GM21619 (cell line): ENCODE measurements around the gene NOTCH4.

Experiments used
- ATAC-seq: cut with Tn5 transposase; IDR thresholded peaks from one replicate; pipeline ENCODE4 v1.9.1; 2021; ENCODE audit not compliant: unreplicated experiment

The NOTCH4 gene

DNA sequence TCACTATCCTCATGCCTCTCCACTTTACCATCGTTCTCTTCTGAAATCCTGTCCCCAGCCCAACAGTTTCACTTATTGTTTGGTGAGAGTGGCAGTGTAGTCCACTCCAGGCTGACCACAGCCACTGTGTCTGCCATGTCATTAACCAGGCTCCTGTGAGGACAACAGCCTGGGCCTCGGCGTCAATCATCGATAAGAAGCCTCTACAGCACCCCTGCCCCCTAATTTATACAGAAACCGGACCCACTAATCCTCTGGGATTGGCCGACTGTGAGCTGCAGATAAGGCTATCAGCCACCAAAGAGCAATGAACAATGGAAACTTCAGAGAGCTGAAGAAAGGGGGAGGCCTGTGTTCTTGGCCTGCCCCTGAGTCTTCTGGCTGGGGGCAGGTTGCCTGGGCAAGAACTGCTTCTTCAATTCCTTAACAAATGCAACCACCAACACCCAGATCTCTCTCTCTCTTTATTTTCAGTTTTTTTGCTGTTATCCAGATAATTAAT lies 56.1 kb downstream of the NOTCH4 start:
- ATAC-seq = no peak

DNA sequence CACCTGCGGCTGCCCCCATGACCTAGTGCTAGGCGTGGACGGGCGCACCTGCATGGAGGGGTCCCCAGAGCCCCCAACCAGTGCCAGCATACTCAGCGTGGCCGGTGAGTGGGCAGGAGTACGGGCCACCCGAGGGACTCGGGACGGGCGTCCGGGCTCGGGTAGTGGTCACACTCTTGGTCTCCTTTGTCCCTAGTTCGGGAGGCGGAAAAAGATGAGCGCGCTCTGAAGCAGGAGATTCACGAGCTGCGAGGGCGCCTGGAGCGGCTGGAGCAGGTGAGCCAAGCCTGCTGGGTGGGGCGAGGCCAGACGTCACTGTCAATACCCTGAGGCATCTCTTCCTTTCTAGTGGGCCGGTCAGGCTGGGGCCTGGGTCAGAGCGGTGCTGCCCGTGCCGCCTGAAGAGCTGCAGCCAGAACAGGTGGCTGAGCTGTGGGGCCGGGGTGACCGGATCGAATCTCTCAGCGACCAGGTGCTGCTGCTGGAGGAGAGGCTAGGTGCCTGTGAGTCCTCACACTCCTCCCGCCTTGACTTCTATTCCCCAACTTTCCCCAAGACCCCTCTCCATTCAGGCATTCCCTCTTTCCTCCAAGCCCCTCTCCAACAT lies 56.6 kb downstream of the NOTCH4 start:
- no peak for ATAC-seq

DNA sequence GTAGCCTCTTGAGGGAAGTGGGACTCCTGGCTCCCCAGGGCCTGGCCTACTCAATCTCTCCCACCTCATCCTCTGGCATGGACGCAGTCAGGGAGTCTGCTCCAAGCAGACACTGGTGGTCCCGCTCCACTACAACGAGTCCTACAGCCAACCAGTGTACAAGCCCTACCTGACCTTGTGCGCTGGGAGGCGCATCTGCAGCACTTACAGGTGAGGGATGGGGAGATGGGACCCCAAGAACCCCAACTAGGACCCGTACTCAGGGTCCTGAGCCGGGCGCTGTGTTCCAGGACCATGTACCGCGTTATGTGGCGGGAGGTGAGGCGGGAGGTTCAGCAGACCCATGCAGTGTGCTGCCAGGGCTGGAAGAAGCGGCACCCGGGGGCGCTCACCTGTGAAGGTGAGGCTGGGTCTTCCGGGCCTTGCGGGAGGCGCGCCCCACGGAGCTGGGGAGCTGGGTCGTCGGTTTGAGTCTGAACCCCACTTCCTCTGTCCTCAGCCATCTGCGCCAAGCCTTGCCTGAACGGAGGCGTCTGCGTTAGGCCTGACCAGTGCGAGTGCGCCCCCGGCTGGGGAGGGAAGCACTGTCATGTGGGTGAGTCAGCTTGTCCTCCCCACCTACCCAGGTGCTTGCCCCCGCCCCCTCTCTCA lies 57.3 kb downstream of the NOTCH4 start:
- ATAC-seq = no peak

DNA sequence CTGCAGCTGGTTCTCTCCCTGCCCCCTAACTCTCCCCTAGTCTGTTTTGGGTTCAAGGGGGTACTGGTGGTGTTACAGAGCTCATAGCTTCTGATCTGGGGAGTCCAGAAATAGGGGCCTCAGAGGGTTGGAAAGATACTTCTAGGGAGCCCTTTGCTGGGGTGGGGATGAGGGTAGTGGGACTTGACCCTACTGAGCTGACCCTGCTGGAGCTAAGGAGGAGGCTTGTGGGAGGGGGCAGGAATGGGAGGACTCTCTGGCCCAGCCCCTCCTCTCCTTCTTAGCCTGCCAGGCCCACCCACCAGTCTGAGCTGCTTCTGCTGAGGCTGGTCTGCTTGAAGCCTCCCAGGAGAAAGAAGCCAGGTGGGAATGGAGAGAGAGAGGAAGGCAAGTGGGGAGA lies 59.6 kb downstream of the NOTCH4 start, which contains the start of gene EGFL8:
Gene EGFL8, plus strand, starts transcription at position 301 of the 400 bp plus-strand sequence. CDS start 1,571 bp downstream, outside the sequence.
- ATAC-seq = no peak

DNA sequence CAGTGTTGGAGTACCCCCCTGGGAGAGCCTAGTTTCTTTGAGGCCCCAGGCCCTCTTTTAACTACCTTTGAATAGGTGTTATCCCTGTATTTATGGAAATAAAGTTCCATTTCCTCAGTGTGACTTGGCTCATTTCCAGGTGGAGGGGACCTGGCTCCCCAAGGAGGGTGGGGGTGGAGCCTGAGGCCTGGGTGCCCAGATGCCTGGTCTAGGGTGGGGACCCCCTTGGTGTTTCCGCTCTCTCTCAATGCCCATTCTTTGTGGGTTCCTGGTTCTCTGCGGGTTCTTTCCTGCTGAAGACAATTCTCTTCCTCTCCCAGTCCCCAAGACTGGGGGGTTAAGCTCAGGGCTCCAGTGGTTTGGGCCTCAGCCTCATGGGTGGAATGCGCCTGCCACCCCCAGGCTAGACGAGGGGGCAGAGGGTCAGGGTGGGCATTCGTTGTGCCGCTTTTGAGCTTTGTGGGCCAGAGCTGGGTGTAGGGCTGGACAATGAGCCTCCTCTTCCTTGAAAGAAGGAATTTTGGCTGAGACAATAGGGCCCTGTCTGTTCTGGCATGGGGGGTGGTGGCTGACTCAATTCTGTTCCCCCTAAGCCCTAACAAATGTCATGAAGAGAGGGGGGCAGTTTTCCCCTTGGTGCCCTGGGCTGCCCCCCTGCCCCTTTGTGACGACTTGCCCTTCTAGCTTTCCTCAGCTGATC lies 60.2 kb downstream of the NOTCH4 start:
- ATAC-seq = no peak

DNA sequence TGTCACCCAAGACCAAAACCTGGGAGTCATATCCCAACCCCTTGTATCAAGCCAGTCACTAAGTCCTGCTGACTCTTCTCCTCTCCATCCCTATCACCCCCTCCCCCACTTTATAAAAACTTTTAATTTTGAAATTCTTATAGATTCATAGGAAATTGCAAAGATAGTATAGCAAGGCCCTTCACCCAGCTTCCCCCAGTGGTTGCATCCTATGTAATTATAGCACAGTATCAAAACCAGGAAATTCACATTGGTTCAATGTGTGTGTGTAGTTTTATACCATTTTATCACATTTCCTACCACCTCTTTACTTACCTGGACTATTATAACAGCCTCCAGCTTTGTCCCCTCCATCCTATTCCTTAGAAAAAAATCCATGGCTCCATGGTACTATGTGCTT lies 65.8 kb downstream of the NOTCH4 start:
- ATAC-seq = no peak

DNA sequence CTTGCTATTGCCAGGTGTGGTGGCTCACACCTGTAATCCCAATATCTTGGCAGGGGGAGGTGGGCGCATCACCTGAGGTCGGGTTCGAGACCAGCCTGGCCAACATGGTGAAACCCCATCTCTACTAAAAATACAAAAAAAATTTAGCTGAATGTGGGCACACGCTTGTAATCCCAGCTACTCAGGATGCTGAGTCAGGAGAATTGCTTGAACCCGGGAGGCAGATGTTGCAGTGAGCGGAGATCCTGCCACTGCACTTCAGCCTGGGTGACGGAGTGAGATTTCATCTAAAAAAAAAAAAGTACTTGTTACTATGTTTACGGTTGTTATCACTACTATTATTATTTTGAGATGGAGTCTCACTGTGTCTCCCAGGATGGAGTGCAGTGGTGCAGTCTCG lies 67.0 kb downstream of the NOTCH4 start:
- no peak for ATAC-seq

DNA sequence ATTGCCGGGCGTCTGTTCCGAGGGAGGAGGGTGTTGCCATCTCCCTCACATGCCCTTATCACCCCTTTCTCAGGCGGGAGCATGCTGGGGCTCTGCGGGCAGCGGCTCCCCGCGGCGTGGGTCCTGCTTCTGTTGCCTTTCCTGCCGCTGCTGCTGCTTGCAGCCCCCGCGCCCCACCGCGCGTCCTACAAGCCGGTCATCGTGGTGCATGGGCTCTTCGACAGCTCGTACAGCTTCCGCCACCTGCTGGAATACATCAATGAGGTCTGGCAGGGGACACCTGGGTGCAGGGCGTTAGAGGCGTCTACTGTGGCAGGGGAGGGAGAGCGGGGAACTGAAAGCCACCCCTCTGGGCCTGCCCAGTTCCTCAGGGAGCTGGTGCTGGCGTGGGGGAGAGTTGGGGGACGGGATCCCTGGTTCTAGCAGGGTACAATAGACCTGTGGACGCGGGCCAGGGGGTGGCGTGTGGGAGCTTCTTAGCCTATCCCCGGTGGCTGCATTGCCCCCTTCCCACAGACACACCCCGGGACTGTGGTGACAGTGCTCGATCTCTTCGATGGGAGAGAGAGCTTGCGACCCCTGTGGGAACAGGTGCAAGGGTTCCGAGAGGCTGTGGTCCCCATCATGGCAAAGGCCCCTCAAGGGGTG lies 69.2 kb downstream of the NOTCH4 start:
- no peak for ATAC-seq

DNA sequence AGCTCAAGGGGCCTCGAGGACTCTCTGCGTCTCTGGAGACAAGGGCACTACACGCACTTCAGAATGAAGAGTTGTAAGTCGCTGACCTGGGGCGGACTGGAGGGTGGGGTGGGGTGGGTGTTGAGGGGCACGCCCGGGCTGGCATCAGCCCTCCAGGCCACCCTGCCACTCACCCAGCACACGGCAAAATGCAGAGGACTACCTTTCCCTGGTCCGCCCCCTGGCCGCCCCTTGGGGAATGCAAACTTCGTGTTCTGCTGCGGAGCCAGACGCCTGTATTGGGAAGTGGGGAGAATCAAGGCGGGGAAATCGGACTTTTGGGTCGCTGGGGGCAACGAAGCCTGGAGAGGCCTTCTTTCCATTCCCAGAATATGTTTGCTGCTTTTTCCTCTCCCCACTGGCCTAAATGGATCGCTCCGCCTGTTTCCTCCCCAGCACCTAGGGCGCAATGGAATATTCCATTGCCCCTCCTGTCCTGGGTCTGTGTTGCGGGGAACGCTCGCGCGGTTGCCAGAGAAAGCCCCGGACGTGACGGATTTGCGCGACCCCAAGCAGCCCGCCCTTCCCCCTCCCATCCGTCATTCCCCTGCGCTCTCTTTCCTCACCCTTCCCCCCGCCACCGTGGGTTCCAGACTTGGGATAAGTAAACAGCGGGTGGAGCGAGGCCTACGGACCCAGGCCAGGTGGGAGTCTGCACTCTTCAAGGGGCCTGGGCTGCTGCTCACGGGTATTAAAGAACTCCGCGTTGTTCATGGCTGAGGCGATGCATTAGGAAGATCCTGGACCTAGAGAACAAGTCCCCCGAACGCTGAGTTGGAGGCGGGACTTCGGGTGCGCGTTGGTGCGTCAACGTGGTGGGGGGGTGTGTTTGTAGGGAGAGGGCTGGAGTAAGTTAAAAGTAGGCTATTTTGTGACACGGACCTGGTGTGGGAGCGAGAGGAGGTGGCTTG lies 70.0 kb downstream of the NOTCH4 start, which contains the start of gene PPT2:
Gene PPT2, plus strand, starts transcription at position 578 of the 950 bp plus-strand sequence. CDS start 454 bp downstream, outside the sequence.
- ATAC-seq = no peak

DNA sequence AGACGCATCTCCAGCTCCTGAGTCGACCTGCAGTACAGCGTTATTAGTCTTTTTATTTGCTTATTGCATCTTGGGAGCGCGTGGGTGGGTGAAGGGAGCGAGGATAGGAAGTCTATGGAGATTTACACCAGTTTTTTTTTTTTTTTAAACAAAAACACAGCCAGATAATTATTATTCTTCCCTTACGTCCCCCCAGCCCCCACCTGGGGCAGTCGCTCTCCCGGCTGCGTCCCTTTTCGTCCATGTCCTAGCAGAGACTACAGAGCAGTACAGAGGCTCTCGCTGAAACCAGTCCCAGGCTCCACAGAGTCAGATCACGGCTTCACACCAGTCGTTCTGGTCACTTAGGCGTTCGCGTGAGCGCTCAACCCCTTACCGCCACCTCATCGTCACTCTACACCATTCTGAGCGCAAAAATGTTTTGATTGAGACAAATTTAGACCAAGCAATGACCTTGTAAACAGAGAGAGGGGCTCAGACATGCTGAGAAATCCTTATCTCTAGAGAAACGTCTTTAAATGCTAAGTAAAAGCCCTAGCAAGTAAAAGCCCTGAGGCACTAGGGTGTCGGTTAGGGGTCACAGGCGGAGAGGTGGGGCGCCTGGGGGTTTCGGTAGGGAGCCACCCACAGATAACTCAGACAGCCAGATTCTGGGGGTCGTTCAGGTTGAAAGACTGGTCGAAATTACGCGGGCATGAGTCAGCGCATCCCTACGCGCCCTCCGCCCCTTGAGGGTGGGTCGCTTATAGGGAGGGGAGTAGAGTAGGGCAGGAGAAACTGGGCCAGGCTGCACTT lies 70.9 kb downstream of the NOTCH4 start:
- ATAC-seq = no peak

DNA sequence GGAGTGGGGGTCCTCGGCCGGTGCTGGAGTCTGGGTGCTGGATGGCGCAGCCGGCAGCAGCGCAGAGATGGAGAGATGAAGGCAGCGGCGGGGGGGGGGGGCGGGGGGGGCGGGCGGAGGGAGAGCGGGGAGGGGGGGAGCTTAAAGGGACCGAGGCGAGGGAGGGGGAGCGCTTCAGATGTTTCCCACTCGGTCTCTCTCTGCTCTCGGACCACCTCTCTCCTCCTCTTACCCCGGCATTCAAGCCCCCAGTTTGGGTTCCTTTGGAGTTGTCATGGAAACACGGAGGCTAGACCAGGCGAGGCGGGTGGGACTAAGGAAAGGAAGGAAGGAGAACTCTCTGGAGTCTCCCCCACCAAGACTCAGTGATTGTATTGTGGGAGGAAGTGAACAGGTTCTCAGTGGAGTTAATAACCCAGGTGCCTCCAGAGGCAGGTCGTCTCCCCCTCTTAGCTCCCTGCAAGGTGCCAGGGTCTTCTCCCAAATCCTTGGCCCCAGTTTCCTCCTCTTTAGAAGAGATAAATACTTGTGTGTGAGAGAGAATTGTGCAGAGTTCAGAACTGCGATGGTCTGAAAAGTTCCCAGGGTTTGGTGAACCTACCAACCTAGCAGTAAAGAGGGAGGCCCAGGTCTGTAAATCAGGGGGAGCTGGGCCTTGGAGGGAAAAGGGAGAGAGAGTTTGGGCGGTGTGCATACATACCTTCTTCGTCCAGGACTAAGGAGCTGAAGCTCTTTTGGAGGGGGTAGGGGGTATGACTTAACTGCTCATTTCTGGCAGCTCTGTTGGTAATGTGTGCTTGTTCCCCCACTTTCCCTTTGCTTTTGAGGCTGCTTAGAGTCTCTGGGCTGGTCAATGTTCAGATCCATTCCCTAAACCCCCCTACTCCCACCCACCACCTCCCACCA lies 71.8 kb downstream of the NOTCH4 start, which contains the start of gene PRRT1:
Gene PRRT1, minus strand, starts transcription at position 77 of the 906 bp plus-strand sequence. CDS start 112 bp downstream, outside the sequence.
- no peak for ATAC-seq

DNA sequence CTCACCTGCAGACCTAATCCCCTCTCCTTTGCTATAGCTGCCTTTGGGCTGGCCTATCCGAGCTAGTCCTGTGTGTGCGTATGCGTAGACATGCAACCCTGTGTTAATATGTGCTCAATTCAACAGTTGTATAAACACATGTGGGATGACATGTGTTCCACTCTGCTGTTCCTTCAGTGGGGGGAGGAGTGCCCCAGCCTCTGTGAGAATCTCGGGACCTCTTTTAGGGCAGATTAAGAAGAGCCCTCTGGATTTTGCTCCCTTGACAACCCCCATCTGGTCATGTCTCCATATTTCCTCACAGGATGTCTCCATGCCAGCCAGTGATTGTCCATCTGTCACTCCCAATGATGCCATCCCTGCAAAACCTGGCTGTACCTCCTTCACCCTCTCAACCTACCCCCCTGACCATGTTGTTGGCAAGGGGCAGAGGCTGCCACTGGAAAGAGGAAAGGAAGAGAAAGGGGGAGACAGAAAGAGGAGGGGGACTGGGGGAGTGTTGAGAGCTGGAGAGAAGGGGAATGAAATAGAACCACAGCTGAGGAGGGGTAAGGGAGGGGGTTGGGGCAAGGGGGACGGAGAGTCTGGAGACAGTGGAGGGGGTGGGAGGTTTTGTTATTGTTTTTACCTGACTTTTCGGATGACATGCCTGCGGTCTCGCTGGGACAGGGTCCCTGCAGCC lies 72.5 kb downstream of the NOTCH4 start:
- no peak for ATAC-seq

DNA sequence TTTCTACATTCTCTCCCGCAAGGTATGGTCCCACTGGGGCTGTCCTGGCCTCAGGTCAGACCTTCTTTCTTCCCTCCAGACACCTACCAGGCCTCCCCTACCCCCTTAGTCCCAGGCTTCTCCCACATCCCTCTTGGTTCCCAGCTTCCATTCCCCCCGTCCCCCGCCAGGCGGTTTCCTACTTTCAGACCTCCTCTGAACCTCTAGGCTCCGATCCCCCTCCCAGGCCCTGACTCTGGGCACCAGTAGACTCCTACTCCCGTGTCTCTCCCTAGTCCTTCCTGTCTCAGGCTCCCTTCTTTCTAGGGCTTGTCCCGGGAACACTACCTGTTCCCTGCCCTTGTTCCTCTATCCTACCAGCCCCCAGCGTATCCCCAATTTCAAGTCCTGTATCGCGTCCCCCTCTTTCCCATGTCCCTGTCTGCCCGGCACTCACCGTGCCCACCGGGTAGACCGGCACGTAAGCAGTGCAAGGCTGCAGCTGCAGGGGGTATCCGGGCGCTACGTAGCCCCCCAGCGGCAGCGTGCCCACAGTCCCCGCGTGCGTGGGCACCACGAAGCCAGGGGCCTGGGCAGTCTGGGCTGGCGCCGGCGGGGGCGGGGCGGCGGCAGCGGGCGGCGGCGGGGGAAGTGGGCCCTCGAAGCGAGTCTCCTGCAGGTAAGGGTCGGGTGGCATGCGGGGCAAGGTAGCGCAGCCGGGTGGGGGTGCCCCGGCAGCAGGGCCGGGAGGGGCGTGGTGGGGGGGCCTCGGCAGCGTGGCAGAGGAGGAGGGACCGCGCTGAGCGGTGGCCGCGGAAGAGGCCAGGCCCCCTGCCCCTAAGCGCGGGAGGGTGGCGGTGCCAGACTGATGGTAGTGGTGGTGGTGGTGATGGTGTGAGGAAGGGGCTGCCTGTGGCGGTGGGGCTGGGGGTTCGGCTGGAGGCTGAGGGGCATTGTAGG lies 73.7 kb downstream of the NOTCH4 start:
- ATAC-seq = no peak

DNA sequence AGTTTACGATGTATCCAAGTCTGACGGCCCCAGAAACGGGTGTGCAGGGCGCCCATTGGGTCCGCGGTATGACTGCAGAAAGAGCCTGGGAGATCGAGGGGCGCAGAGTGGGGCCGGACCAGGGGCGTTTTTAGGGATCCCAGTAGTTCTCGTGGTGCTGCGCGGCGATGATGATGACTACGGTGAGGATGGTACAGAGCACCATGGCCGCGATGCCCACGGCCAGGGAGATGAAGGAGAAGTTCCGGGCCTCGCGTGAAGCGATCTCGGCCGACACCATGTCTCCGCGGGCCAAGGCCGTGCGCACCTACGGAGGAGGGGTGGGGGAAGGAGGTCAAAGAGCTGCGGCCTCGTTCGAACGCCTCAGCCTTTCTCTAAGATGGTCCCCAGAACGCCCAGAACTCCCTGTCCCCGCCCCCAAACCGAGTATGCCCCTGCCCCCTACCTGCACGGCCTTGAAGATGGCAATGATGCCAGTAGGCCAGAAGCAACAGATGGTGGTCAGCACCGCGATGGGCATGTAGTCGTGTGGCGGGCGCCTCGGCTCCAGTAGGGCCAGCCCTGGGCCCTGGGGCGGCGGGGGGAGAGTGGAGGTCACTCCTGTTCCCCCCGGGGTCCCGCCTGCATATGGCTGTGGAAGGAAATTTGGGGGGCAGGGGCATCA lies 74.6 kb downstream of the NOTCH4 start:
- ATAC-seq = no peak

DNA sequence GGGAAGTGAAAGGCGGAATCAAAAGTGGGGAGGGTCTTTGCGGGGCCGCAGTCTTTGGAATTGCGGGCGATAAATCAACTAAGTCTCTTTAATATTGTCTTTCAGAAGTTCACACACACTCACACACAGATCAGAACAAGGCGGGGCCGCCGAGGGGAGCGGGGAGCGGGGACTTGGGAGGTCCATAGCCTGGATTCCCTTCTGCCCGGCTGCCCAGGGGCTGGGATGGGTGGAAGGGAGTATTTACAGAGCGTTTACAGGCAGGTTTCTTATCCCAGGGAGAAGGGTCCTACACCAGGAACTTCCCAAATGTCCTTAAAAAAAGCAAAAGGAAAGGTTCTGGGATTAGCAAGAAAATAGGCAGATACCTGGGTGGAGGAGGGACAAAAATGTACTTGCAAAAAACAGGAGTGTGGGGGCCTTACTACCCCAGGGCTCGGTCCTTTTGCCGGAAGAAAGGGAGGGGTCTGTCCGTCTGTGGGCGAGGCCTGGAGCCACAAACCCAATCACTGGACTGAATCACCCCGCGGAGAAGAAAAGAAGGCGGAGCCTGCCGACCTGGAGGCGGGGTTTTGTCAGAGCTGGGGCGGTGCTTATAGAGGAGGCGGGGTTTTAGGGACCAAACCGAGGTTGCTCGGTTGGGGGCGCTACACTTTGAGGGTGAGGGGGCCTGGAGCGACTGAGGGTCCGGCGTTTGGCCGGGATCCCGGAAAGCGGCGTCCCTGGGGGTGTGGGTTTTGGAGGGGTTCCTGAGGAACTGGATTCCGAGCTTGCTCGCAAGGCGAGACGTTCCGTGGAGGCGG lies 75.4 kb downstream of the NOTCH4 start:
- ATAC-seq = no peak
